GM19395 (cell line): ENCODE data around the gene ATG7.
"Not testable (repeated sequence)": the region's sequence is repeated elsewhere in the genome, so short reads cannot be mapped to it uniquely, and the experiment has no call there.

Experiments used
- ATAC-seq: cut with Tn5 transposase; IDR thresholded peaks from one replicate; pipeline ENCODE4 v1.9.1; 2021; ENCODE audit warnings: mild to moderate bottlenecking, moderate library complexity; ENCODE audit not compliant: unreplicated experiment

The ATG7 gene

DNA sequence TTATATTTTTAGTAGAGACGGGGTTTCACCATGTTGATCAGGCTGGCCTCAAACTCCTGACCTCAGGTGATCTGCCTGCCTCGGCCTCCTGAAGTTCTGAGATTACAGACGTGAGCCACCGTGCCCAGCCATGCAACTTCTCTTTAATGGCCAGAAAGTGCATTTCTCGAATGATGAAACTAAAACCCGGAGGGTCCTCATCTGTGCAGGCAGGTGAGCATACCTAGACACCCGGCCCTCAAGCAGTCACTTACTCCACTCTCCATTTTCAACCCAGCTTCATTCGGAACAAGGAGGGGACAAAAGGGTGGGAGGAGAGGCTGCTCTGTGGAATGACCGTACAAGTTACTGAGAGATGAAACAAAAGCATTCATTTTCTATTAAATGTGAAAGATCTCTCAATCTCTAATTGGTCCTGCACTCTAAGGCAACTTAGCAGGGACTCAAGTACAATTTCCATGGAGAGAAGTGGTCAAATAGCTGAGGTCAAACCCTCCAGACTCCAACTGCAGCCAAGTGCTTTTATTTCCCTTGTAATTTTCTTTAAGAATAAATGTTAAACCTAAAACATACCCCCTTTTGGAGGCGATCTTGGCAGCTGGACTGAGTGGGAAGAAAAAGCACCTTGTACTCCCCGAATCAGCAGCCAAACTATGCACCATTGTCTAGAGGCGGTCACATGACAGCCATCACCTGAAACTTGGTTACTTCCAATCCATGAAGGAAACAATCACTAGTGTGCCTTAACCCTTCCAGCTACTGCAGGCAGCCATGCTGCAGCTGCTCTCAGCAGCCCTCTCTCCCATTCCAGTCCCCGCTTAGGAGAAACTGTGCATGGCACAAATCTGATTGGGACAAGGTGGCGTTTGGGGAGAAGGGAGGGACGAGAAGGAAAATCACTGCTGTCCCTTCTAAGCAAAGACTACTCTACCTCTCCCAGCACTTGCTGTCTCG, 309.3 kb downstream of the ATG7 start:
- no peak for ATAC-seq

DNA sequence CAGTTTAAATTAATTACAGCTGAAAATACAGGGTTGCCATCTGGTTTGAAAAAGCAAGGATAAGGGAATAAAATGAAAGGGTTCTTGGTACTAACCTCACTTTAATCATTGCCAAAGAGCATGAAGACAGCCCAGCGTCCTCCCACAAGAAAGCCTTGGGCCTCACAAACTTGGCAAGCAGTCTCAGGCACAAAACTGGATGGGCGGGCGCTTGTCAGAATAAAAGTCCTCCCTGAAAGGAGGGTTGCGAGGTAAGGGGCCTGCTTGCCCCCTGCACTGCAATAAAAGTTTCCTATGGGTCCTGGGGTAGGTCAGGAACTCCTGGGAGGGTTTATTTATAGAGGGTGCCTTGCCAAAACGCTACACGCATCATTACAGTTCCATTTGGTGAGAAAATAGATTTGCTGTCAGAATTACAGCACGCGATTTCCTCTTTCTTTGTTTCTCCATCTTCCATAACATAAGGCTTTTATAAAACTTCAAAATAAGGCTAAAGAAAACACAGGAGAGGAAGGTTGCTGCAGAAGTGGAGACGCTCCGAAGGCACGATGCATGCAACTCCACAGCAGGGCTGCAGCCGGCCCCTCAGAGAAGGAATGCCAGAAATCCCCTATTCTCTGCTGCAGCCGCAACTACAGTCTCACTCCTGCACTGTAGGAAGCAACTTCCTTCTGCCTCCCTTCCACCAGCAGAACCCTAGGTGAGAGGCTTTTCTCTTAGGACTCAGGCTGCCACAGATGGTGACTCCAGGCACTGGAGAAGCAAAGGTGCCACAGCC, 310.2 kb downstream of the ATG7 start:
- peak; percentile 50 for ATAC-seq

DNA sequence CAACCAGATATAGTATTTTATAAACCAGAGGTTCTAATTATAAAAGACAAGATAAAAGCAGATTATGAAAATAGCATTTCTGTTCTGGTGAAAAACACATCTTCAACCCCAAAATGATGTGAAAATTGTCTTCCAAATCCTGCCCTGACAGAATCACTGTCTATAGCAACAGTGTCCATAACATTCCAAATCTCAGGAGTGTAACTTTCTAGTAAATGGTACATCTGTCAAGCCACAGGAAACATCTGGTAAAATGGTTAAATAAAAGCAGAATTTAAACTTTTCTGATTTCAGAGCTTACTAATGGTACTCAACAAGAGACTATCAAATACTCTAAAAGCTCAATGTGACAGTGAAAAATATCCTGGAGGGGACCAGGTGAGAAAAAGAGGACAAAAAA, 311.0 kb downstream of the ATG7 start:
- ATAC-seq = no peak

DNA sequence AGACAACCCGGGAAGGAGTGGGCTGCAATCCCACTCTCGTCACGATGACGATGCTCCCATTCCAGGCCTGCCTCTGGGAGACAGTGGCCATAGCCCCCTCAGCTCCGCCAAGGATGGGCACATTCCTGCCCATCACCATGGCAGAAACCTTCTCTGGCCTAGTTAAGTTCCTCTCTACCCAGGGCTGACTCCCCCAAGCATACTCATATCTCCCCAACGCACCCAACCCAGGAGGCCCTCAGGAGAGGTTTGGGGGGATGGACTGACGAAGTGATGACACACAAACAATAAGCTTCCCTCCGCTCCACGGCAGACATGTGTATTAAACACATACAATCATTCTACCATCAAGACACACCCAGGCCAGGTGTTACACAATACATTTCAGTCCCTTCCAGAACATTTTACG, 311.4 kb downstream of the ATG7 start:
- no peak for ATAC-seq

DNA sequence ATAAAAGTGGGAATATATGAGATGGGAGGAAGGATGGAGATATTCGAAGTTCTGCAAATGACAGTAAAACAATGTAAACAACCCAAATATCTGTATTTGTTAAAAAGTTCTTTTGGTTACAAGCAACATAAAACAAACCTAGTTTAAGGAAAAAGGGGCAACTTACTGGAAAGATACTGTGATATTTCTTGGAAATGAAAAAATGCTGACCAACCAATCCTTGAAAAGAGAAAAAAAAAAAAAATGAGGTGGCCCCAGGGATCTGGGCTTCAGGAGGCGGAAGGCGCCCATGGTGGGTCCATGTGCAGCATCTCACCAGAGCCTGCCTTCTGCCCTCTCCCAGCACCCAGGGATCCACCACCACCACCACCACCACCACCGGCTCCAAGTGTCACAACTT, 312.4 kb downstream of the ATG7 start:
- ATAC-seq = no peak

DNA sequence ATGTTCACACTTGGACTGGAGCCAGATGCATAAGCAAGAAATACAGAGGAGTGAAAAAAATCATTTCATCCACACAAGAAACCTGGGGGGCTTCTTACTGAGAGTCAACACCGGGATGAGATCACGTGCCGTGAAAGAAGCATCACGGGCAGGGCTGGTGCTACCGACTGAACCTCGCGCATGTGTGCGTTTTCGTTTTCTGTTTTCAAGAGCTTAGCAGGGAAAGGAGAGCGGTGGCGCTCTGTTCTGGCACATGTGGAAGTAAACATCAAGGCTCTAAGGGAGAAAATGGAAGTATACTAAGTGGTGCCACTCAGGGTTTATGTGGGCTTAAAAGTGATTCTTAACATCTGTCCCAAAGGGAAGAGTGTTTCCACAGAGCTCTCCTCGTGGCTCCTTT, 315.6 kb downstream of the ATG7 start:
- no peak for ATAC-seq

DNA sequence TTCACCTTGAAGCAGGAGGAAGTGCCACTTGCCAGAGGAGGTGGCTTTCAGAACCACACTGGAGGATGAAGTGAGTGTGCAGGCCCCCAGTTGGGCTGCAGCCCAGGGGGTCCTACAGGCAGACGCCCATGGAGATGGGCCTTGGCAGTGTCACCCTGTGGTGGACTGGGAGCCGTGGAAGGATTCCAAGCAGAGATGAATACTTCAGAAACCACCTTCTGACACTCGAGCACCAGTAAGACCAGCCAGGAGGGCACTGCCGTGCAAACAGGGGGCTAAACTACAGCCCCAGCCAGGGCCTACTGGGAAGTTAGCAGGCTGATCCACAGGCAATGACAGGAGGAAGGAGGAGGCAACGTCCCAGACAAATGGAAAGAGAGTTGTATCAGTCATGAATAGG, 316.1 kb downstream of the ATG7 start:
- no peak for ATAC-seq

DNA sequence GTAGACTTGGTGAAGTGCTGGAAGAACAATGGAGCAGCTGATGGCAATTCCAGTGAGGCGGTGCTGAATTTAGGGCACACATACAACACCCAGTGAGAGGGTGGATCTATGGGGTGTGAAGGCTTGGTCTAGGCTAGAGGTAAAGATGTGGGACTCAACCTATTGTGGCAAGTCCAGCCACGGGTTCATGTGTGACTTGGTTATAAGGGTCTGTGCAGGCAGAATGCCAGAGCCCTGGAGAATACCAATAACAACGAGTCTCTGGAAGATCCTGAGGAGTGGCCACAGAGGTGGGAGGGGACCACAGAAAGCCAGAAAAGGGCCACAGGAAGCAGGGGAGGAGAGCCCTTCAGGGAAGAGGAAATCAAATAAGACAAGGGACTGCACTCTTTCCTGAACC, 316.6 kb downstream of the ATG7 start:
- ATAC-seq = no peak

DNA sequence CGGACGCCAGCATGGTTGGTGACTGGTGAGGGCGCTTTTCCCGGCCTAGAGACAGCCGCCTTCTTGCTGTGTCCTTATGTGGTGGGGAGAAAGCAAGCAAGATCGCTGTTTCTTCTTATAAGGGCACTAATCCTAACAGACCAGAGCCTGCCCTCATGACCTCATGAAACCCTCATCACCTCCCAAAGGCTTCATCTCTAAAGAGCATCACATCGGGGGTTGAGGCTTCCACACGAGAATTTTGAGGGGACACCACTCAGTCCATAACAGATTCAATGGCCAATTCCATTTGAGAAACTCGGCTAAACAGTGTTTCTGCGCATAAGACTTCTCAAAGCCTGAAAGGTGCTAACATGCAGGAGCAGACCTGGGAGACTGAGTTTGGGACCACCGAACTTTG, 317.5 kb downstream of the ATG7 start:
- no peak for ATAC-seq

DNA sequence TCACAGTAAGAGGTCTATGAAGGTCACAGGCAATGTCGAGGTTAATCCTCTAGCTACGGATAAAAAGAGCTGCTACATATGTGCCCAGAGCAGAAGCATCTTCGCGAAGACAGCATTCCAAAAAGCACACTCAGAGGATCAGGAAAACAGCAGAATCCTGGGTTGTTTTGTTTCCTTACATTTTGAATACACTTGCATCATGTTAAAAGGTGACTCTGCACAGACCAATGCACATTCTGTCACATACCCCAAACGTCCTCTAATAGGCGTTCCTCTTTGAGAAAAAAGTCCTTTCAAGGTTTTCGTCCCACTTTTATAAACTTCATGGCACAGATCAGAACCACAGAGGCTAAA, 318.8 kb downstream of the ATG7 start:
- ATAC-seq = no peak

DNA sequence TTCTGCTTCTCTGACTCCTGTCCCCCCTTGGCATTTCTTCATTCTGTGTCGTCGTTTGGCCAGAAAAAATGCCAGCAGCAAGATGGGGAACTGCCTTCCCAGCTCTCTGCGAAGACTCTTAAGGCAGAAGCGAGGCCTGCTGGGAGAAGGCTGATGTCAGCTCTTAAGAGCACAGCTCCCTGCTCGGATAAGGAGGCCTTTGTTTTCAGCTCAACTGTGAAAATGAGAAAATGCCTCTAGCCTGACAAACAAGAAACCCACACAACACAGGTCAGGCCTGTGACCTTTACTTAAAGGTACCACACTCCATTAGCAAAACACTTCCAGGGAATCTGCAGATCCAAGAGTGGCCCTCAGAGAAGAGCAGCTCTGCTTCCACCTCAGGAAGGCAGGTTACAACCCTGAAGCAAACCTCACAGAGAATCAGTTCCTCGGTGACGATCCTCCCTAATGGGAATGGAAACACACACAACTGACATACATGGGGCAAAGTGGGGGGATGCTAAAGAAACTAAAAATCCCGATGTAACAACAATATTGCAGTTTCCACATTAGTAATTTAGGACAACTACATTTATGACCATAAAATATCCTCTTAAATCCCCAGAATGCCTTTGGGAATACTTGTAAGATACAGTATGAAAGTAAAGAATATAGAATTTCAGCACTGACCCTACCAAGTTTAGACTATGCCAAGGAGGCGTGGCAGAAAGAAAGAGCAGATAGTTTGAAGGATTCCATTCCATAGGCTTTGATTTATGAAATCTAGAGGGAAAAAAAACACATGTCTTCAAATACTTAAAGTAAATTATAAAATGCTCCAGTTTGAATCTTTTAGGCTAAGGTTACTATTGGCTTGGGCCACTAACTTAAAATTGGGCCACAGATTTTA, 319.4 kb downstream of the ATG7 start:
- no peak for ATAC-seq

DNA sequence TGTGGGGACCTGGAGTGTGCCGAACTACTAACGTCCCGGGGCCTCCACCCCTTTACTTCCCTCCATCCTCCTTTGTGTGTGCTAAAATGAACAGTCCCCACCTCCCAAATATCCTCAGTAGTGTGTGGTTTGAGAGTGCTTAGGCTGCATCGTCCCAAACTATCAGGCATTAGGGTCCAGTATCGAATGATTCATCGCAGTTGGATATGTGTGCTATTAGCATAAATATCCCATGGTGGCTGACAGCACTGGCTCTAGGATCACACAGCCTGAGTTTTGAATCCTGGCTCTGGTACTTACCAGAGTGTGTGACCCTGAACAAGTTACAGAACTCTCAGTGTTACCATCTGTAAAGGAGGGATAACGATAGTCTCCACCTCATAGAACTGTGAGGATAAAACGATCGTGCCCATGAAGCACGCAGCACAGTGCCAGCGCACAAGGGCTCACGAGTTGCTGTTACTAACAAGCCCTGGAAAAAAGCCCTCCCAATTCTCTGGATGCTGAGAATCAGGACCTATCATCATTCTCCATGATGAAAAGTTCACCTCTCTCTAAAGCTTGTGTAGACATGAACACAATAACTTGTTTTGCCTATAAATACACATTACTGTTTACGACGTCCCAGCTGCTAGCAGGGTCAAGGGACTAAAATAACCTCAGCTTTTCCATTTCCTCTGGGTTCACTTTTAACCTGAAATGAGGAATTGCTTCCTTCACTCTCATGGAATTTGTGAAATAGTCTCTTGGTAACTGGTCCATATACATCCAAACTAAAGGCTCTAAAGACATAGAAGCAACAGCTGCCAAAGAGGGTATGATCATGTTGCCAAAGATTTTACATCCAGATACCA, 320.5 kb downstream of the ATG7 start:
- no peak for ATAC-seq

DNA sequence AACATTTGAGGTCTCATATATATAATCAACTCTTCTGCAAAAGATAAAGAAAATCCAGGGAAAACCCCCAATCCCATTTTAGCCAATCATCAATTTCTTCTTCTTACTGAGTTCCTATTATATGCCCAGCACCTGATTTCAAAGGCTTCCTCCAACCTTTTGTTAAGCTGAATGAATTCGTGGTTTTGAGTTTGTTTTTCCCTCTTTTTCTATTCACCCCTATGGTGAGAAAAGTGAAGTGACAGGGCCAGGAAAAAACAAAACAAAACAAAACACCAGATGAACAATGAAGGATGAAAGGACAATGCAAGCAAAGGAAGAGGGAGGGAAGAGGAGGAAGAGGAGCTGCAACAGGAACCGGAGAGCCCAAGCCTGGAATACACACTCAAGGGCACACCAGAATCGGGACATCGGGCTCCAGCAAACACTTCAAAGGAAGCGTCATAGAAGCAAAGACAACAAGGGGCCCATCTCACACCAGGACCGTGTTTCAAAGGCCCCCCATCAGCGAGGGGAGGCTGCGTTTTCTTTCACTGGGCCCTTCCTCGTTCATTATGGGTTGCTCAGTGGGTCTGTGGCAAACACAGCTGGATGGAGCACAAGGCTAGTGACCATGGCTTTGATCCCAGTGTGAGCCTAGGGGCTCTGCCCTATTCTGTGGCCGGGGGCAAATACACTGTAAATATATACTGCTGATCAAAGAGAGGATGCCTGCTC, 321.3 kb downstream of the ATG7 start:
- no peak for ATAC-seq

DNA sequence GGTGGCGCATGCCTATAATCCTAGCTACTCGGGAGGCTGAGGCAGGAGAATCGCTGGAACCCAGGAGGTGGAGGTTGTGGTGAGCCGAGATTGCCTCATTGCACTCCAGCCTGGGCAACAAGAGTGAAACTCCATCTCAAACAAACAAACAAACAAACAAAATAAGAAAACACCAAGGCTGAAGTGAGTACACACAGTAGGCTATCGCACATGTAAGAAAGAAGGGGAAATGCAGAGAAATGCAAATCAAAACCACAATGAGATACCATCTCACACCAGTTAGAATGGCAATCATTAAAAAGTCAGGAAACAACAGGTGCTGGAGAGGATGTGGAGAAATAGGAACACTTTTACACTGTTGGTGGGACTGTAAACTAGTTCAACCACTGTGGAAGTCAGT, 322.8 kb downstream of the ATG7 start:
- ATAC-seq = not testable (repeated sequence)

DNA sequence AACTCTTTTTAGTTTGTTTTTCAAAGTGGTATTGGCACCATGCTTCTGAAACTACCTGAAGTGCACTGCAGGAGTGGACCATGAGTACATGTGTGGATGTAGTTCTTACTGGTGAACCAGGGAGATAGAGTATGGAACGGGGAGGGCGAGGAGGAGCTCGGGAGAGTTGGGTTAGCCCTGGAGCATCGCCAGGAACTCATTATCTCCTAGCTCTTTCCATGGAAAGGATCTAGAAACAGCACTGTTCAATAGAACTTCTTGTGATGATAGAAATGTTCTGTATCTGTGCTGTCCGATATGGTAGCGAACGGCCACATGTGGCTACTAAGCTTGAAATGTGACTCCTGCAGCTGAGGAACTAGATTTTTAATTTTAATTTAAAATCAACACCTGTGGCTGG, 324.2 kb downstream of the ATG7 start:
- no peak for ATAC-seq

DNA sequence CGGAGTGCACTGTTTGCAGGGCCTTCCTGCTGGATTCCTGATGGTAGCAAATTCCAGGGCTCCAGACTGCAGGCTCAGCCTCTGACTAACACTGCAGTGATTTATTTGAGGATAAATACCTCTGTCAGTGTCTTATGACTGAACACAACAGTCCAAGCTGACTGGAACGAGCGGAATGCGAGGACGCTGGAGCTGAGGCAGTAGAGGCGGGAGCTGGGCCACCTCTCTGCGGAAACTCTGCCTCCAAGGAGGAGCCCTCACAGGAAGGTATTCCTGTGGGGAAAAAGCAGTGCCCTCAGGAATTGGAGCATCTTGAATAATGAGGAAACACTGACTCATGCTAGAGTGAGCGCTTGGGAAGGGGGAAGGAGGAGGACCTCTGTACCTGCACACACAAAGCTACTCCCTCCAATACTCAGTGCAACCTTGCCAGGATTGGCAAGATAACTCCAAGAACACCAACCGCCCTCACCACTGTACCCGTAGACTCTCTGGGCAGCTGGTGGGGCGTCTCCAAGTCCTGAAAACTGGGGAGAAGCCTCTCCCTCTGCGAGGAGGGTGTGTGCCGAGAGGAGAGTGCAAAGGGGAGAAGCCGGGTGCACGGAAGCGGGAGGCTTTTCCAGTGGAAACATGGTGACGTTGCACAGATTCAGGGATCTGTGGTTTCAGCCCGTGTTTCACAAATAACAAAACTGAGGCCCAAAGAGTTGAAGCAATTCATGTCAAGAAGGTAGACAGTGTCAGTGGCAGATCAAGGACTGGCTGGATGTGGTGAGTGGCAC, 328.5 kb downstream of the ATG7 start:
- ATAC-seq = no peak

DNA sequence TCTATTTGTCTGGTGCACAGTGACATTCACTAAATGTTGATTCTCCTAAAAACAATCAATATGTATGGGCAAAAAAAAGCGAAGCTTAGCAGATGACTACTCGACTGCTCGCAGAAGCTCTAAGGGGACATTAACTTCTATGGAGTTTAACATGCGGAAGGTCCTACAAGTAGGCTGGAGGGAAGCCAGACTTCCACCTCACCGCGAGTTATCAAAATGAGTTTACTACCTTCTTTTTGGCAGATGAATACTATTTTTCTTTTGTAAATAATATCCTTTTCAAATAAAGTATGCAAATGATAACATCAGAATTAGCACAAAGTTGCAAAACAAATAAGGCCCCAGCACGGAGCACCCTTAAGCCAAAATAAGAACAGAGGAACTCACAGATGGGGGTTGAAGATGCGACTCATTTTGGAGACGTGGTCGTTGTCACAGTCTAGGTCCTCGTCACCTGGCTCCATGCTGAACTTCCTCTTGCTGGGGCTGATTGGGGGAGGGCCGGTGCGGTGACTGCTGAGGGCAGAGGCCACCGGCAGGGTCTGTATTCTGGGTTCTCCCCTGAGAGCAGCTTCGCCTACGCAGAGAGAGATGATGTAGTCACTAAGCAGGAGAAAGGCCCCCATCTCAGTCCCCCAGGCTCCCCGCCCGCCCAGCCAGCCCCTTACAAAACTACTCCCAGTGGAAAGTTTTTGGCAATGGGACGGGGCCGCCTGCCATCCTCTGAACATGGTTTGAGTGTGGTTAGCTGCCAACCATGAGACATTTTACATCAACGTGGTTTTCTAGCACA, 329.4 kb downstream of the ATG7 start:
- ATAC-seq = peak; percentile 93

DNA sequence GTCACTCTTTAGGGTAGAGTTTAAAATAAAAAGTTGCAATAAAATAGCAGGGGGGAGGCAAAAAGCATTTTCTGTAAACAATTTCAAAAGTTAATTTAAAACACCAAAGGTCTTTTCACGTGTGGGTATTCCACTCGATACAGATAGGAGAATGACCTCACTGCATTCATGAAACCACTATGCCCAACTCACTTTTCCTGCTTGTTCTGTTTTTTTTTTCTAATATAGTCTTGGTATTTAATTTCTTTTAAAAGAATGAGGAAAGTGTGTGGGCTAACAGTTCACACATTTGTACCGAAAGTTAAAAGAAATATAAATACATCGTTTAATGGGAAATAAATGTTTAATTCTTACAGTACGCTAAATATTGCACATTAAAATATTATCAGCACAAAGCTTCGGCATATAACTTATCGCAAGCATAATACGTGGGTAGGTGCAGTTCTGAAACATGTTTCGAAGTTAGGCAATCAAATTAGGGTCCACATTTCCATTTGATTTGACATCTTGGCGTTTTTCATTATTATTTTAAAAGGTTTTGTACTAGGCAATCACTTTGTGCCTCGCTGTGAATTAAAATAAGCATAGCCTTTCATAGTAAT, 330.1 kb downstream of the ATG7 start:
- no peak for ATAC-seq
